Measurements from ENCODE around the gene SLC35E2B.
"Not testable (repeated sequence)": the region's sequence is repeated elsewhere in the genome, so short reads cannot be mapped to it uniquely, and the experiment has no call there.

DNA sequence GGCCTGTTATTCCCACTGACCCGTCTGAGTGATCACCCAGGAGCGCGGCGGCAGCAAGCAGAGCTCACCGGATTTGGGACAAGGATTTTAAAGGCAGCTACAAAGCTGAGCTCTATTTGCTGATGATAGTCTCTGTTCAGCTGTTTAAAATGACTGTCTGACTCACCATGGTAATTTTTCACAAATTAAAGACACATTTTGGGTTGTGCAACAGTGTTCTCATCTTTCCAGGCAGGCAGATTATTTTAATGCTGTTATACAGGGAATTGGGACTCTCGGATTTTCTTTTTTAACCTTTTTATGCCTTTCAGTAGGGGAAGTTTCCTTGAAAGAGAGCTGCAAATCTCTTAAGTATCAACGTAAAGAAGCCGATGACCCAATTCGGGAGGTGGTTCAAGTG is 30.2 kb downstream of the SLC35E2B start:
- TF ChIP-seq, protein P1, sequence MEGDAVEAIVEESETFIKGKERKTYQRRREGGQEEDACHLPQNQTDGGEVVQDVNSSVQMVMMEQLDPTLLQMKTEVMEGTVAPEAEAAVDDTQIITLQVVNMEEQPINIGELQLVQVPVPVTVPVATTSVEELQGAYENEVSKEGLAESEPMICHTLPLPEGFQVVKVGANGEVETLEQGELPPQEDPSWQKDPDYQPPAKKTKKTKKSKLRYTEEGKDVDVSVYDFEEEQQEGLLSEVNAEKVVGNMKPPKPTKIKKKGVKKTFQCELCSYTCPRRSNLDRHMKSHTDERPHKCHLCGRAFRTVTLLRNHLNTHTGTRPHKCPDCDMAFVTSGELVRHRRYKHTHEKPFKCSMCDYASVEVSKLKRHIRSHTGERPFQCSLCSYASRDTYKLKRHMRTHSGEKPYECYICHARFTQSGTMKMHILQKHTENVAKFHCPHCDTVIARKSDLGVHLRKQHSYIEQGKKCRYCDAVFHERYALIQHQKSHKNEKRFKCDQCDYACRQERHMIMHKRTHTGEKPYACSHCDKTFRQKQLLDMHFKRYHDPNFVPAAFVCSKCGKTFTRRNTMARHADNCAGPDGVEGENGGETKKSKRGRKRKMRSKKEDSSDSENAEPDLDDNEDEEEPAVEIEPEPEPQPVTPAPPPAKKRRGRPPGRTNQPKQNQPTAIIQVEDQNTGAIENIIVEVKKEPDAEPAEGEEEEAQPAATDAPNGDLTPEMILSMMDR (IDR thresholded peaks at IDR 0.05), result not testable (repeated sequence)
- not testable (repeated sequence) for TF ChIP-seq POLR2A (IDR thresholded peaks at IDR 0.05); POLR2AphosphoS5 (IDR thresholded peaks at IDR 0.05; ENCODE audit: insufficient read depth in 1 of 2, low read depth in 1 of 2)

All from vagina (tissue), 2 donors.